SK-N-SH (cell line): ENCODE data around the gene BCAS3. TPM values are rescaled to one million over a fixed set of nuclear protein-coding genes. Genes with fewer than 3 reads are reported as not detected.
A peak's percentile ranks its signal among the peaks of the same experiment; 100 is the strongest.

Experiments used
- CTCF ChIA-PET: fragments of 300-600, 350-600 bp; formaldehyde crosslinking; extraction: SDS; loops from one replicate; lab custom pipeline; 2021; lab: Yijun Ruan, JAX
- POLR2A ChIA-PET: fragments of 350-600 bp; sonication (Branson Sonifier 250); formaldehyde crosslinking; extraction: SDS; loops from one replicate; lab custom pipeline; 2020; ENCODE audit warnings: antibody characterized with exemption, inconsistent platforms; lab: Yijun Ruan, JAX
- DNase-seq: peaks from one replicate; pipeline ENCODE4 v3.0.0; 2012
- H2AFZ ChIP-seq: fragments of 200-600 bp; sonication (generic); 2 replicates; pipeline ENCODE4 v1.8.1; 2016; ENCODE audit warnings: antibody characterized with exemption, mild to moderate bottlenecking, low read depth
- H3F3A ChIP-seq: fragments of 200-600 bp; sonication (generic); replicated peaks from 2 replicates; pipeline ENCODE3; 2016; ENCODE audit warnings: antibody characterized with exemption, mild to moderate bottlenecking; ENCODE audit not compliant: insufficient read depth
- H3K27ac ChIP-seq, 2 experiments: fragments of 200-500 bp in 1 of 2; fragments of 200-600 bp in 1 of 2; sonication (Bioruptor generic) in 1 of 2; sonication (generic), shearing (Covaris generic) in 1 of 2; 2 replicates each; pipeline versions ENCODE4 v1.5.1 to v1.6.1; 2014 to 2016; ENCODE audit warnings: low read depth in 2 of 2, inconsistent platforms in 1 of 2, low read length in 1 of 2, mild to moderate bottlenecking in 1 of 2, mixed read lengths in 1 of 2
- H3K27me3 ChIP-seq: fragments of 200-600 bp; sonication (generic), shearing (Covaris generic); 2 replicates; pipeline ENCODE4 v1.6.1; 2016; ENCODE audit warnings: mixed run types; ENCODE audit not compliant: insufficient read depth
- H3K36me3 ChIP-seq, 2 experiments: fragments of 200-500 bp in 1 of 2; fragments of 200-600 bp in 1 of 2; sonication (Bioruptor generic) in 1 of 2; sonication (generic) in 1 of 2; replicated peaks in 1 of 2; 2 replicates each; pipeline versions ENCODE3 to v1.5.1; 2014 to 2016; ENCODE audit warnings: low read length in 1 of 2, mild to moderate bottlenecking in 1 of 2; ENCODE audit not compliant: insufficient read depth in 2 of 2, control insufficient read depth in 1 of 2
- H3K4me1 ChIP-seq, 2 experiments: fragments of 200-500 bp in 1 of 2; fragments of 200-600 bp in 1 of 2; sonication (Bioruptor generic) in 1 of 2; sonication (generic), shearing (Covaris generic) in 1 of 2; 2 replicates each; pipeline versions ENCODE4 v1.5.1 to v1.6.1; 2014 to 2016; ENCODE audit warnings: low read depth in 1 of 2, low read length in 1 of 2, mixed run types in 1 of 2; ENCODE audit not compliant: insufficient read depth in 2 of 2, control insufficient read depth in 1 of 2
- H3K4me2 ChIP-seq: fragments of 200-600 bp; sonication (generic), shearing (Covaris generic); 2 replicates; pipeline ENCODE4 v1.6.1; 2017; ENCODE audit warnings: mixed run types
- H3K4me3 ChIP-seq, 2 experiments: fragments of 200-500 bp in 1 of 2; fragments of 200-600 bp in 1 of 2; sonication (Bioruptor generic) in 1 of 2; sonication (generic), shearing (Covaris generic) in 1 of 2; 2 replicates each; pipeline versions ENCODE4 v1.5.1 to v1.8.1; 2014 to 2016; ENCODE audit warnings: low read depth in 2 of 2, inconsistent platforms in 1 of 2, low read length in 1 of 2, mild to moderate bottlenecking in 1 of 2, mixed read lengths in 1 of 2, moderate library complexity in 1 of 2
- H3K79me2 ChIP-seq: fragments of 200-600 bp; sonication (generic); 2 replicates; pipeline ENCODE4 v1.8.1; 2017; ENCODE audit warnings: mild to moderate bottlenecking; ENCODE audit not compliant: insufficient read depth
- H3K9ac ChIP-seq: fragments of 200-600 bp; sonication (generic); 2 replicates; pipeline ENCODE4 v1.6.1; 2017; ENCODE audit warnings: mixed run types
- H3K9me2 ChIP-seq: fragments of 200-600 bp; sonication (generic); 2 replicates; pipeline ENCODE4 v1.6.1; 2017; ENCODE audit warnings: mixed run types
- H3K9me3 ChIP-seq: fragments of 200-600 bp; sonication (generic); 2 replicates; pipeline ENCODE4 v1.6.1; 2017; ENCODE audit warnings: mixed run types, mild to moderate bottlenecking, moderate library complexity
- H4K20me1 ChIP-seq: fragments of 200-600 bp; sonication (generic); 2 replicates; pipeline ENCODE4 v1.6.1; 2017; ENCODE audit warnings: mild to moderate bottlenecking, mixed run types; ENCODE audit not compliant: insufficient read depth
- CHD2 ChIP-seq: fragments of 150-350 bp; IDR thresholded peaks from 2 replicates; pipeline ENCODE4 v1.6.1; 2018; ENCODE audit warnings: low read length; ENCODE audit not compliant: partially characterized antibody
- FOXM1 ChIP-seq: IDR thresholded peaks from 2 replicates; pipeline ENCODE4 v1.4.0; 2012; ENCODE audit warnings: low read depth, mild to moderate bottlenecking
- NRF1 ChIP-seq: IDR thresholded peaks from 2 replicates; pipeline ENCODE4 v1.6.1; 2012; ENCODE audit warnings: low read depth, mild to moderate bottlenecking, low read length
- POLR2AphosphoS5 ChIP-seq: IDR thresholded peaks from 2 replicates; pipeline ENCODE4 v1.6.1; 2012; ENCODE audit warnings: low read depth, low read length
- WGBS: methylation state at CpG from one replicate; pipeline ENCODE4 v1.1.6; 2017; ENCODE audit warnings: low lambda C conversion rate; 5-methylcytosine and 5-hydroxymethylcytosine counted together
- polyA plus RNA-seq, 3 experiments: library from polyadenylated mRNA; depleted of rRNA; stranded (reverse); fragments of >200 nt; gene quantifications; 2 replicates each; pipeline ENCODE4 v1.2.3, GENCODE V29; 2012
- TF ChIP-seq, protein P1 (sequence below): fragments of 150-350 bp; IDR thresholded peaks from 2 replicates; pipeline ENCODE4 v1.6.1; 2016; ENCODE audit warnings: mild to moderate bottlenecking, low read depth, low read length
- TF ChIP-seq, protein P2 (sequence below): IDR thresholded peaks from 2 replicates; pipeline ENCODE4 v1.4.0; 2012; ENCODE audit warnings: low read depth, borderline replicate concordance

The BCAS3 gene
- polyA plus RNA-seq, 1 of the 3 experiments (the other 2 are of a cell fraction), result 5.9 TPM

DNA sequence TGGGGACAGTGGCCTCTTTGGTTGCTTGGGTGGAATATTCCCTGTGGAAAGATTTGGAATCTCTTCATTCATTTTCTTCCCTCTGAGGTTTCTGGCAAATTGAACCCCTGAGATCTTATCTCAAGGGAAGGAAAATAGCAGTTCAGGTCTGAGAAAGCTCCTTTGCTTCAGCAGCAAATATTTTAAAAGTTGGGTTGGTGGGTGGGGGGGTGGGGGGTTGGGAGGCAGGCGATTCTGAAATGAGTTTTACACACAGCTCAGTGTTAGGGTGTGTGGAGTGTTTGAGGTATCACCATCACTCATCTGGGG is 728.8 kb downstream of the BCAS3 start:
- Histone ChIP-seq H3K9ac (no peak overlapping the region), H3K4me2 (peak overlapping the region; percentile 66; the same call in 1 of the 2 replicates), H3F3A (peaks cover 49% of the 10 kb centered on the region), H3K4me3 (no peak overlapping the region), H3K79me2 (peaks cover 61% of the 10 kb centered on the region), H3K27ac (peak overlapping the region in 1 of 2 experiments; percentile 41; a peak in 1 of 4 replicates), H3K9me3 (no peaks in the 10 kb centered on the region), H3K36me3 (peaks cover 62 to 67% of the 10 kb centered on the region in 2 experiments), H3K27me3 (no peaks in the 10 kb centered on the region), H4K20me1 (peaks cover 60% of the 10 kb centered on the region), H2AFZ (no peak overlapping the region), H3K4me1 (peaks cover 21 to 39% of the 10 kb centered on the region in 2 experiments)
- WGBS, result 88% methylated on average over 1 of the region's 1 CpG
- no peak for DNase-seq
- CTCF ChIA-PET, result interaction anchor here (0.8 to 16.4 kb wide), 5 partner anchors 9 to 690 kb away, joined by 3 to 318 read pairs (median 4); no protein-coding TSS in a partner anchor
- no peak for TF ChIP-seq NRF1
- TF ChIP-seq, all 33 proteins: peak for 0
- no peaks in the 10 kb centered on the region for H3K9me2 ChIP-seq
- POLR2A ChIA-PET, result no interaction called here

DNA sequence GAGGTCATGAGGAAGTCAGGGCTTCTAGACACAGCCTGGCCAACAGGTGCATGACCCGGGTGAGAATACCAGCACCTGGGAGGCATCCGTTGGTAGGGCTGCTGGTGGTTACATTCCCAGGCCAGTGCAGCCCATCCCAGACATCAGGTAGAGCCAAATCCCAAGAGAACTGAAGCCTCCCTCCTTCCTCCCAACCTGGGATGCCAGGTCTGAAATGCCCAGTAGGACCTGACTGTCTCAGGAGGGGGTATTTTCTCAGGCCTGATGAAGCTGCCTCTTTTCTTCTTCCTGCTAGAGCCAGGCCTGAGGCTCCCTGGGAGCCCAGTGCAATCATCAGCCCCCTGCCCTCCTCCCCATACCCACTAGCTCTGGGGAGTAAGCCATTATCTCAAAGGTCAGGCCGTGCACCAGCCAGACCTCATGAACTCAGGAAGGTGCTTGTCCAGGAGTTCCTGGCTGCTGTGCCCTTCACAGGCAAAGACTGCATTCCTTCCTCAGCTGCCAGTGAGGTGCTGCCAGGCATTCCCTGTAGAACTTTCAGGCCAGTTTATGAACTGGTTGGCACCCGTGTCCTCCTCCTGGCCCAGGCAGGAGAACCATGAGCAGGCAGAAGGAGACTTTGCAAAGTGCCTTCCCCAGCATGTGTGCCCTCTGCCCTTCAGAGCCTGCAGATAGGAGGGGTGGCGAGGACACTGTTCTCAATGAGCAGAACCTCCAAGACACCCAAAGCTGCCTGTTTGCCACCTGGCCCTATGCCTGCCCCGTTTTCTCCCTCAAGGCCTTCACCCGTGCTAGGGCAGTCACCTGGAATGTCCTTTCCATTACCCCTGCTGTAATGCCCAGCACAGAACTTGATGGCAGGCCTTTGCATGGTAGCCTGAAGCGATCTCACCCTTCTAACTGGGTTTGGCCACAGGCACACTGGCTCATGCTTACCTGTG is 729.6 kb downstream of the BCAS3 start:
- Histone ChIP-seq H3K9me3 (no peaks in the 10 kb centered on the region), H3F3A (peaks cover 57% of the 10 kb centered on the region), H3K4me2 (peak overlapping the region; percentile 66; the same call in 1 of the 2 replicates), H3K9ac (no peak overlapping the region), H3K9me2 (no peaks in the 10 kb centered on the region), H4K20me1 (peaks cover 55% of the 10 kb centered on the region), H3K4me3 (no peak overlapping the region), H3K27me3 (no peaks in the 10 kb centered on the region), H3K79me2 (peaks cover 54% of the 10 kb centered on the region), H3K4me1 (peaks cover 21 to 33% of the 10 kb centered on the region in 2 experiments), H2AFZ (no peak overlapping the region), H3K27ac (peak overlapping the region; percentile 41 to 47; a peak in 2 of 4 replicates), H3K36me3 (peaks cover 62 to 67% of the 10 kb centered on the region in 2 experiments)
- WGBS, result 68% methylated on average over 8 of the region's 8 CpGs
- ChIA-PET CTCF (interaction anchor here (0.8 to 16.4 kb wide), 6 partner anchors 10 to 691 kb away, joined by 3 to 318 read pairs (median 4); no protein-coding TSS in a partner anchor), POLR2A (no interaction called here)
- peak; percentile 41 for DNase-seq
- peak; percentile 53; the same call in 1 of the 2 replicates for TF ChIP-seq POLR2AphosphoS5
- TF ChIP-seq, protein P1, sequence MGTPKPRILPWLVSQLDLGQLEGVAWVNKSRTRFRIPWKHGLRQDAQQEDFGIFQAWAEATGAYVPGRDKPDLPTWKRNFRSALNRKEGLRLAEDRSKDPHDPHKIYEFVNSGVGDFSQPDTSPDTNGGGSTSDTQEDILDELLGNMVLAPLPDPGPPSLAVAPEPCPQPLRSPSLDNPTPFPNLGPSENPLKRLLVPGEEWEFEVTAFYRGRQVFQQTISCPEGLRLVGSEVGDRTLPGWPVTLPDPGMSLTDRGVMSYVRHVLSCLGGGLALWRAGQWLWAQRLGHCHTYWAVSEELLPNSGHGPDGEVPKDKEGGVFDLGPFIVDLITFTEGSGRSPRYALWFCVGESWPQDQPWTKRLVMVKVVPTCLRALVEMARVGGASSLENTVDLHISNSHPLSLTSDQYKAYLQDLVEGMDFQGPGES, result no peak
- TF ChIP-seq FOXM1, result no peak
- TF ChIP-seq, protein P2, sequence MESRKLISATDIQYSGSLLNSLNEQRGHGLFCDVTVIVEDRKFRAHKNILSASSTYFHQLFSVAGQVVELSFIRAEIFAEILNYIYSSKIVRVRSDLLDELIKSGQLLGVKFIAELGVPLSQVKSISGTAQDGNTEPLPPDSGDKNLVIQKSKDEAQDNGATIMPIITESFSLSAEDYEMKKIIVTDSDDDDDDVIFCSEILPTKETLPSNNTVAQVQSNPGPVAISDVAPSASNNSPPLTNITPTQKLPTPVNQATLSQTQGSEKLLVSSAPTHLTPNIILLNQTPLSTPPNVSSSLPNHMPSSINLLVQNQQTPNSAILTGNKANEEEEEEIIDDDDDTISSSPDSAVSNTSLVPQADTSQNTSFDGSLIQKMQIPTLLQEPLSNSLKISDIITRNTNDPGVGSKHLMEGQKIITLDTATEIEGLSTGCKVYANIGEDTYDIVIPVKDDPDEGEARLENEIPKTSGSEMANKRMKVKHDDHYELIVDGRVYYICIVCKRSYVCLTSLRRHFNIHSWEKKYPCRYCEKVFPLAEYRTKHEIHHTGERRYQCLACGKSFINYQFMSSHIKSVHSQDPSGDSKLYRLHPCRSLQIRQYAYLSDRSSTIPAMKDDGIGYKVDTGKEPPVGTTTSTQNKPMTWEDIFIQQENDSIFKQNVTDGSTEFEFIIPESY, result no peak
- no peak for TF ChIP-seq CHD2
